NCI-H128 (cell line): Measurements from ENCODE around the gene FZD7.
A peak's percentile ranks its signal among the peaks of the same experiment; 100 is the strongest.

Experiments
- DNase-seq: peaks from one replicate; lab custom pipeline; 2025; ENCODE audit not compliant: unreplicated experiment; lab: John Stamatoyannopoulos, UW

Gene FZD7

GRCh38 chr2:202036601-202037037, 3.0 kb downstream of the FZD7 start:
- DNase-seq, result no peak

GRCh38 chr2:202037086-202037485, 3.4 kb downstream of the FZD7 start:
- DNase-seq, result no peak

DNA sequence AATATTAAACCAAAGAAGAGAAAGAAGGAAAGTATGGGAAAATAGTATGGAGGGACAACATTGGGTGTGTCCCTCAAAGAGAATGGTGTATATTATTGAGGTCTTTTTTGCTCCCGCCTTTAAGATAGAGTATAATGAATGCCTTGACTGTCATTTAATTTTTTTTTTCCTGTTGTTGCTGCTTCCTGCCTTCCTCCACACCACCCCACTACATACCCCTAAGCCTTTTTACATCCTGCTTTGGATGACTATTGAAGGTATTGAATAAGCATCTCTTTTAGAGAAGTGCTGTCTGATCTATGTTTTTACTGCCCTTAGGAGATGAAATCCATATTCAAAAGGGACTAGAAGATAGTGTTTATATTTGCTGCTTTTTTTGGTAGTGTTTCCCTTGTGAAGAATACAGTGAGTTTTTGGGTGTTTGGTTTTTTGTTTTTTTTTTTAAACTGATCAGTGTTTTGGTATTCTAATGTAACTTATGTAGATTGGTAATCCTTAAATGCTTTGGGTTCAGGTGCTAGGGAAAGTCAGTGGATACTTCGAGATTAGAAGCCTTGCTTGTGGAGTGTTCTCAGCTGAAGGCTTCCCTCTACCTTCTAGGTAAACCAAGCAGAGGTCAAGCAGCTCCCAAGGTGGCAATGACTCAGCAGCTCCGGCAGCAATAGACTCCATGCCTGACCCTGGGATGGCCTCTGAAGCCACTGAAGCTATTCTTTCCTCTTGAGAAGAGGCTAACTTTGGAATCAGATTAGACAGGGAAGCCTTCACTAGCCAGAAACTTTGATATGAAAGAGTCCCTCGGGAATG, 5.0 kb downstream of the FZD7 start:
- DNase-seq, result no peak

DNA sequence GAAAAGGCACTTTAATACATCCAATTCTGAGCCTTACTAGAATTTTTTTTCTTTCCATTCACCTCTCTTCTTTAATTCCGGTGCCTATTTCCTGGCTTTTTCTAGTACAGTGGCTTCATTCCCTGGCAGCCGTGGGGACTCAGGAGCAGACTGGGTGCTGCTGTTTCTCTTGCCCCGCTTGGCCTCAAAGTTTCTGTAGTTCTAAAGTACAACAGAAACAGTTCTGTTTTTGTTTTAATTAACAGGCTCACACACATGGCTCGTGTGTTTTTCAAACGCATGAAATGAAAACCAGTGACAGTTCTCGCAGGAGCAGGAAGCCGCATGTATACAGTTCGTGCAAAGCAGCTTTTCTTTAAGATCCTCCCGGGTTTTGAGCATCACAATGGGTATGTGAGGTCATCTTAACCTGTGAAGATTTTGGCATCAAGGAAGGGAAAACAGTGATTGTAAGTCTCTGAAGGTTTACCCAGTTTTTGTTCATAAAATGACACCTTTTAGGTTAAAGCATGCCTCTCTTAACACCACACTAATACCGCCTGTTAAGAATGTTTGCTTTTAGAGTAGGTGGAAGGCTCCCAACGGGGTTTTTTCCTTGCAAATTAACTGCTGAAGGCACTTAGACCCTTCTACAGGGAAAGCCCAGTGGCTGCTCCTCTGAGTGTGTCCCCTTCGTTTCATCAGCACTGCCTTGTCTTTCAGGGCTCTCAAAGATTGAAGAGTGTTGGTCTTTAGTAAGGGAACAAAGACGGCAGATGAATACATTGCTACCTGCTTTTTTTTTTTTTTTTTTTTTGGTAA, 5.8 kb downstream of the FZD7 start:
- no peak for DNase-seq

DNA sequence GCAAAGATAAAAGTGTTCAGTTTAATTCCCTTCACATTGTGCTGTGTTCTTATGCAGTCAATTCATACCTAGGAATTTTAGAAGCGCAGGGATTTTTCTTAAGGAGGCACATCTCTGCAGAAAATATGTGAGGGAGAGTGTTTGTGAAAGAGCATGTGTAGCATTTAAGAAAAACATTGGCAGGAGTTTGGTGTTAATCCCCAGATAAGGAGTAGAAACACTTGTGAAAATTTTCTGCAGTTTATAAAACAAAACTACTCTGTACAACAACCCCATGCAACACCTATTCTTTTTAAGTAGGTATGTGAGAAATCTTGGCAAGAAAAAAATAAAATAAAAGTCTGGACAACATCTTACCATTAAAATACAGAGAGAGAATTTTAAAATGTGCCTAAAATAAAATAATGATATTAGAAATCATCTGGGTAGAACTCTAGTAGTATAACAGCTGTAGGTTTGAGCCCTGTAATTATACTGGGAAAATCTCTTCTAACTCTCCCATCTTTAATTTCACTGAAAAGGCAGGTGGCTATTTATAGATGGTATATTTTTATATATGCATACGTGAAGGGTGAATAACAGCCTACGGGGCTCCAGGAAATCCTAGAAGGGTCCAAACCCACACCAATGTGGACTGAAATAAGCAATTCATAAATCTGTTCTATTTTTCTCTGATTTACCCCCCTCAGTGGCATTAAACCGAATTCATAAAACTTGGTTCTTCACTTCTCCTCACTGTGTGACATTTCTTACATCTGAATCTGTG, 6.6 kb downstream of the FZD7 start:
- no peak for DNase-seq

- no peak for DNase-seq
Measured at GRCh38 chr2:202042444-202042843, 8.8 kb downstream of the FZD7 start.

DNA sequence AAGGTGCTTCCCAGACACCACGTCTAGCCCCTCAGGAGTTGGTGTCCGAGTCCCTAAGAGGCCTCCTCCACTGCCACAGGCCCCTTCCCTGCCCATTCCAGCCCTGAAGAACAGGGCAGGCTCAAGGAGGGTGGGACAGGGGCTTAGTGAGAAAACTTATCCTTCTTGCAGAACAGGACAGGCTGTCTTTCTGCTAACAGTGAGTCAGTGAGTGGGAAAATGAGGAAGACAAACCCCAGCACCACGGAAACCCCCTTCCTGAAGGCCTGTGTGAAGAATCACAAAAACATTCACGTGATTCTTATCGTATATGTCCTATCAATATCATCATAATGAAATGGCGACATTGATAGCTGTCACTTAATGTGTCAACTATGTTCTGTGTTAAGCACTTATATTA, 9.8 kb downstream of the FZD7 start:
- no peak for DNase-seq

- DNase-seq, result no peak
Measured at GRCh38 chr2:202044777-202045176, 11.1 kb downstream of the FZD7 start.

DNA sequence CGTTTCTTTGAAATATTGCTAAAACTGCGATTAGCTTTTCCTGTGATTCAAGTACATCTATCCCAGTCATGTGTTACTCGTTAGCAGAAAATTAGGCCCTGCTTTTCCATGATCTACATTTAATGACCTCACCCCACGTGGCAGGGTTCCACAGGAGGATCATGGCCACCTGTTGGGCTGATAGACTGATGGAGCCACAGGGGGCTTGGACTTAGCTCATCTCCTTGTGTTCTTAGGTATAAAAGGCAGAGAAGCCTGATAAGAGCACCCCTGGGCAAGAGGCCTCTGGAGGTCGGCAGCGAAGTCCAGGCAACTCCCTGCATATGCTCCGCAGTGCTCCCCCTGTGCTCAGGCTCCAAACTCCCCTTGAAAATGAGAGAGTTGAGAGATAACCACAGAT, 12.9 kb downstream of the FZD7 start:
- DNase-seq, result no peak

DNA sequence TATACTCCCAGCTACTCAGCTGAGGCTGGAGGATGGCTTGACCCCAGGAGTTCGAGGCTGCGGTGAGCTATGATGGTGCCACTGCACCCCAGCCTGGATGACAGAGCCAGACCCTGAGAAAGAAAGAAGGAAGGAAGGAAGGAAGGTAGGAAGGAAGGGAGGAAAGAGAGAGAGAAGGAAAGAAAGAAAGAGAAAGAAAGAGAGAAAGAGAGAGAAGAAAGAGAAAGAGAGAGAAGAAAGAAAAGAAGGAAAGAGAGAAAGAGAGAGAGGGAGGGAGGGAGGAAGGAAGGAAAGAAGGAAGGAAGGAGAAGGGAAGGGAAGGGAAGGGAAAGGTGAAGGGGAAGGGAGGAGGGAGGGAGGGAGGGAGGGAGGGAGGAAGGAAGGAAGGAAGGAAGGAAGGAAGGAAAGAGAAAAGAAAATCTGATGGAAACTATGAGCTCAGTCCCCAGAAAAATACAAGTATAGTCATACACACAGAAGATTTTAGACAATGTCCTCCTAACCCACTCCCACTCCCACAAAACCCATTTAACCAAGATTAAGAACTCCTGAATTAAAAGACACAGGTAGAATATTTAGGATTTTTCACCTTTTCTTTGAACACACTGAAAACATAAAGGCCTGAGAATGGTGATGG, 15.6 kb downstream of the FZD7 start:
- DNase-seq, result no peak

DNA sequence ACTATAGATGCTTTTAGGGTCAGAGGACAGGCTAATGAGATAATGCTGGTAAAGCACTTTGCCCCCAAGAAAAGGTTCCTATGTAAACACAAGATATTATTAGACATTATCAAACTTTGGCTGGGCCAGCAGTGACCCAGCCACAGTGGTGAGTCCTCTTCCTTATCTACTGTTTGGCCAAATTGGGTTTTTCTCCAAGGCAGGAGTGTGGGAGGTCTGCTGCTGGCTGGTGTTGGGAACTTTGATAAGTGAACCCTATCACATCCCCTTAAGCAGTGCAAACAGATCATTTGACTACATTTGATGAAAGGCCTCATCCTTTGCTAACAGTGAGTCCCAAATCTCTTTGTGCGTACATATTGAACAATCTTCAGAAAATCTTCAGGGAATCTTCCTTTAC, 16.2 kb downstream of the FZD7 start:
- DNase-seq, result no peak

DNA sequence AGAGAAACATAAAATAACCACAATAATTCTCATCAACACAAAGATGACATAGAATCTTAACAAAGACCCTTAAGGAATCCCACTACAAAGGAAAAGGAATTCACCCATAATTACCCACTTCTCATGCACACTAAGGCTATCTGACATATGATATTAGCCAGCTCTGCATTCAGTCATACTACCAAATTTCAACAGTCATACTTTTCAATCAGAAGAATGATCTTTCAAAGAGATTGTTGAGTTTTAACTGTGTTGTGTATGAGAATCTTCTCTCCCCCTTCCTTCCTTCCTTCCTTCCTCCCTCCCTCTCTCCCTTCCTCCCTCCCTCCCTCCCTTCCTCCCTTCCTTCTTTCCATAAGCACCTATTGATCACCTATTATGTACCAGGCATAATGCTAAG, 17.0 kb downstream of the FZD7 start:
- no peak for DNase-seq

DNA sequence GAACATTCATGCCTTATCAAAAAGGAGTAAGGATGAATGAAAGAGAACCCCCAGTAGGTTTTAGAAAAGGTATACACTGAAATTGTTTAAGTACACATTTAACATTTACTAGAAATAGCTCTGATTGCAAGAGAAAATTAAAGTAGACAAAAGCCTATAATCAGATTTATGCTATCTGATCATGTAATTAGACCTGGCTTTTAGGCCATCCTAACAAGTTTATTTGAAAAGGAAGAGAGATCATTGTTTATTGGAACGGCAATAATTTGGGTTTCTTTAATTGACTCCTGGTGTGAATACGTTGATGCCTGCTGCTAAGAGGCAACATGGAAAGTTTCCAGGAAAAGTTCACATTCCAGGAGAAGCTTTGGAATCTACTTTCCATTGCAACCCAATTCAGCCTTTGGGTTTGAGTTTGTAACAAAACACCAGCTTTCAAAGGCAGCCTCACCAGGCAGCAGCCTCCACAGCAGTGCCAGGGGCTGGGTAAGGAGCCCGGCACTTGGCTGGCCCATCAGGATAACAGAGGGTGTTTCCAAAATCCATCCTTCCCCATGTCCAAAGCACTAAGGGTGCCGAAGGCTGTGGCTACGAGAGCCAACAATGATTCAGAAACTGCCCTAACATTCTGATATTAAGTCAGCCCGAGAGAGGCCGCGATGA, 18.0 kb downstream of the FZD7 start:
- no peak for DNase-seq

DNA sequence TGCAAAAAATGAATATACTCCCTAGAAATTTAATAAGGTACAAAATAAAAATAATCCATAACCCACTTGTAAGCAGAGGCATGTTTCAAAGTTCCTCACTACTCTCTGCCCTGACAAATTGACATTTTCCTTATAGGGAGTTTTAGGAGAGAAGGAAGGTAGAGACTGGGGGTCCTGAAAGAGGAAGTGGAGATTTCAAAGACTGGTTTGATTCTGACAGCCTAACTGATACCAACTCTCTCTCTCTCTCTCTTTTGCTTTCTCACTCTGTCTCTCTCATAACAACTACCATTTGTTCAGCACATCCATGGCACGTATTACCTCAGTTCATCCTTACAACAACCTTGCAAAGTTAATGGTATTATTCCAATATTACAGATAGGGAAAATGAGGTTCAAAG, 18.6 kb downstream of the FZD7 start:
- DNase-seq, result no peak

GRCh38 chr2:202054679-202055078, 21.0 kb downstream of the FZD7 start:
- no peak for DNase-seq

- no peak for DNase-seq
Measured at GRCh38 chr2:202056611-202057010, 23.0 kb downstream of the FZD7 start.

- no peak for DNase-seq
Measured at GRCh38 chr2:202060218-202060617, 26.6 kb downstream of the FZD7 start.

GRCh38 chr2:202061695-202062094, 28.0 kb downstream of the FZD7 start:
- DNase-seq, result no peak

GRCh38 chr2:202064171-202064880, 30.7 kb downstream of the FZD7 start:
- peak; percentile 4 for DNase-seq

DNA sequence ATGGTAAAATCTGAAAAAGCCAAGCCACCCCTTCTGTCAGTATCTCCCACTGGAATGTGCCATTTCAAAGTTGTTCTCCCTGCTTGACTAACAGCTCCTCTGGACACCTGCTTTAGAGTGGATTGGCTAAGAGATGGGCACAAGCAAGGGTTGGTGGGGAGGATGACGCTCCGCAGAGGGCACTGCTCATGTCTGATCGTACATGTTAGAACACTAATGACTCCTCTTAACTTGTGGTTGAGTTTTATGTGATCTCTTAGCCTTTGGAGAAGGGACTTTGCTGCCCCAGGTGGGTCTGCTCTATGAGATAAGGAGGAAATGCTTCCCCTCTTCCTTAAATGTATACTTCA, 31.2 kb downstream of the FZD7 start:
- DNase-seq, result no peak
